Endothelial cell (in vitro differentiated cells): ENCODE measurements around the gene C20orf144. TPM values are rescaled to one million over a fixed set of nuclear protein-coding genes. Genes with fewer than 3 reads are reported as not detected.

Experiments used
- DNase-seq: peaks from one replicate; pipeline ENCODE4 v3.0.0; 2021; ENCODE audit warnings: low spot score
- H3K27ac Mint-ChIP-seq: one replicate; pipeline ENCODE4 v1.8.0; 2021; ENCODE audit warnings: mixed read lengths, inconsistent platforms; ENCODE audit not compliant: unreplicated experiment
- H3K27me3 Mint-ChIP-seq: one replicate; pipeline ENCODE4 v1.8.0; 2021; ENCODE audit warnings: mild to moderate bottlenecking, moderate library complexity, mixed read lengths, inconsistent platforms; ENCODE audit not compliant: unreplicated experiment
- H3K36me3 Mint-ChIP-seq: one replicate; pipeline ENCODE4 v1.8.0; 2021; ENCODE audit warnings: mild to moderate bottlenecking, low read depth, mixed read lengths, inconsistent platforms; ENCODE audit not compliant: unreplicated experiment
- H3K4me1 Mint-ChIP-seq: one replicate; pipeline ENCODE4 v1.8.0; 2021; ENCODE audit warnings: mild to moderate bottlenecking, mixed read lengths, inconsistent platforms; ENCODE audit not compliant: unreplicated experiment
- H3K4me3 Mint-ChIP-seq: one replicate; pipeline ENCODE4 v1.8.0; 2021; ENCODE audit warnings: mild to moderate bottlenecking, mixed read lengths, inconsistent platforms; ENCODE audit not compliant: unreplicated experiment
- H3K9me3 Mint-ChIP-seq: one replicate; pipeline ENCODE4 v1.8.0; 2021; ENCODE audit warnings: mixed read lengths, inconsistent platforms; ENCODE audit not compliant: unreplicated experiment
- total RNA-seq: library from RNA; stranded (reverse); fragmentation: NEBNext Ultra II Directional; extraction: Animal tissue kit (Norgen Biotek cat#: 25700); gene quantifications from one replicate; pipeline ENCODE4 v1.2.1, GENCODE V29; 2021; ENCODE audit not compliant: unreplicated experiment
- TF ChIP-seq, protein P1 (sequence below): fragments of 200-600 bp; sonication (generic); IDR thresholded peaks from one replicate; pipeline ENCODE4 v1.5.0; 2021; ENCODE audit warnings: antibody characterized with exemption; ENCODE audit not compliant: unreplicated experiment

Gene C20orf144
- total RNA-seq, 1 donor from 2014 or later: not detected

DNA sequence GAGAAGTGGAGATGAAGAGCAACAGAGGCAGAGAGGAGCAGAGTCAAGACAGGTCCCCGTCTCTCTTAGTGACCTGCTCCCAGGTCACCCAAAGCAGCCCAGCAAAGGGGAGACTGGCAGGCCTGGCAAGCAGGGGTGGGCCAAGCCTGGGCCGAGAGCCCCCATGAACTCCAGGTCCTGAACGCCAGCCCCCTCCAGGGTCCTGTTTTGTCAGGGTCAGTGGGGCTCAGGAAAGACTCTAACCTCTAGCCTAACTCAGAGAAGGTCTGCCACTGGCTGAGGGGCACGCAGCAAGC lies 10.9 kb downstream of the C20orf144 start:
- peaks cover 13% of the 10 kb centered on the region for H3K27me3 Mint-ChIP-seq
- no peaks in the 10 kb centered on the region for H3K9me3 Mint-ChIP-seq
- TF ChIP-seq, protein P1, sequence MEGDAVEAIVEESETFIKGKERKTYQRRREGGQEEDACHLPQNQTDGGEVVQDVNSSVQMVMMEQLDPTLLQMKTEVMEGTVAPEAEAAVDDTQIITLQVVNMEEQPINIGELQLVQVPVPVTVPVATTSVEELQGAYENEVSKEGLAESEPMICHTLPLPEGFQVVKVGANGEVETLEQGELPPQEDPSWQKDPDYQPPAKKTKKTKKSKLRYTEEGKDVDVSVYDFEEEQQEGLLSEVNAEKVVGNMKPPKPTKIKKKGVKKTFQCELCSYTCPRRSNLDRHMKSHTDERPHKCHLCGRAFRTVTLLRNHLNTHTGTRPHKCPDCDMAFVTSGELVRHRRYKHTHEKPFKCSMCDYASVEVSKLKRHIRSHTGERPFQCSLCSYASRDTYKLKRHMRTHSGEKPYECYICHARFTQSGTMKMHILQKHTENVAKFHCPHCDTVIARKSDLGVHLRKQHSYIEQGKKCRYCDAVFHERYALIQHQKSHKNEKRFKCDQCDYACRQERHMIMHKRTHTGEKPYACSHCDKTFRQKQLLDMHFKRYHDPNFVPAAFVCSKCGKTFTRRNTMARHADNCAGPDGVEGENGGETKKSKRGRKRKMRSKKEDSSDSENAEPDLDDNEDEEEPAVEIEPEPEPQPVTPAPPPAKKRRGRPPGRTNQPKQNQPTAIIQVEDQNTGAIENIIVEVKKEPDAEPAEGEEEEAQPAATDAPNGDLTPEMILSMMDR: no peak
- peaks cover 10% of the 10 kb centered on the region for H3K36me3 Mint-ChIP-seq
- peak overlapping the region; percentile 91 for H3K4me3 Mint-ChIP-seq
- H3K27ac Mint-ChIP-seq: no peak overlapping the region
- DNase-seq: no peak
- H3K4me1 Mint-ChIP-seq: peaks cover 17% of the 10 kb centered on the region

DNA sequence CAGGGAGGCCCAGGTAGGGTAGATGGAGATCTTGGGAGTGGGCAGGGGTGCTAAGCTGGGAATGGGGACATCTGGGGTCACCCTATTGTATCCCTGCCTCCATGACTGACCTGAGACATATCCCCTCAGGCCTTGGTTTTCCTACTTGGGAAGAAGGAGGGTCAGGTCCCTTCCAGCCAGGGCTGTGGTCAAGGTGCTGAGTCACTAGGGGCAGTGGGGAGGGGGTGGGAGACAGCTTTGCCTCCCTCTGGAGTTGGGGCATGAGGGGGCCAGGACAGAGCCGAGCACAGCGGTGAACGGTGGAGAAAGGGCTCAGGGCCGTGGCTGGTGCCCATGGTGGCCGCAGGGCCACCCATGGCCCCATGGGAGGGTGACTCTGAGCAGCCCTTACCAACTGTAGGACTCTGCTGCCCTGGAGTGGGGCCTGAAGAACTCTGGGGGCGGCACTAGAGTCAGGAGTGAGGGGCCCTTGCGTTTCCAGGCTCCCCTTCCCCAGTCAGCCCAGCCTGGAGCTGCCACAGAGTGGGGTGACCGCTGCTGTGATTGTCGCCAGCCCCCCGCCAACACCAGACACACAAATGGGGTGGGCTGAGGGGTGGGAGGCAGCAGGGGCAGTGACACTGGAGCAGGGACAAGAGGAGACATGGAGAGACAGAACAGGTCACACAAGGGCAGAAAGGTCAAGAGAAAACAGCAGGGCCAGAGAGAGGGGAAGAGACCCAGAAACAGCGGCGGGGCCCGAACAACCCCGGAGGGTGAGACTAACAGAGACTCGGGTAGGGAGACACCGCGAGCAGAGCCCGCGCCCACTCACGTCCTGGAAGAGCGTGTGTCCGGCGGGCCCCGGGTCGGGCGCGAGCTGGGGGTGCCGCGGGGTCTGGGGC lies 11.5 kb downstream of the C20orf144 start:
- TF ChIP-seq, protein P1: no peak
- H3K27me3 Mint-ChIP-seq: peaks cover 12% of the 10 kb centered on the region
- peak overlapping the region; percentile 91 for H3K4me3 Mint-ChIP-seq
- no peaks in the 10 kb centered on the region for H3K9me3 Mint-ChIP-seq
- peaks cover 17% of the 10 kb centered on the region for H3K4me1 Mint-ChIP-seq
- no peak for DNase-seq
- H3K27ac Mint-ChIP-seq: no peak overlapping the region
- peaks cover 7% of the 10 kb centered on the region for H3K36me3 Mint-ChIP-seq

DNA sequence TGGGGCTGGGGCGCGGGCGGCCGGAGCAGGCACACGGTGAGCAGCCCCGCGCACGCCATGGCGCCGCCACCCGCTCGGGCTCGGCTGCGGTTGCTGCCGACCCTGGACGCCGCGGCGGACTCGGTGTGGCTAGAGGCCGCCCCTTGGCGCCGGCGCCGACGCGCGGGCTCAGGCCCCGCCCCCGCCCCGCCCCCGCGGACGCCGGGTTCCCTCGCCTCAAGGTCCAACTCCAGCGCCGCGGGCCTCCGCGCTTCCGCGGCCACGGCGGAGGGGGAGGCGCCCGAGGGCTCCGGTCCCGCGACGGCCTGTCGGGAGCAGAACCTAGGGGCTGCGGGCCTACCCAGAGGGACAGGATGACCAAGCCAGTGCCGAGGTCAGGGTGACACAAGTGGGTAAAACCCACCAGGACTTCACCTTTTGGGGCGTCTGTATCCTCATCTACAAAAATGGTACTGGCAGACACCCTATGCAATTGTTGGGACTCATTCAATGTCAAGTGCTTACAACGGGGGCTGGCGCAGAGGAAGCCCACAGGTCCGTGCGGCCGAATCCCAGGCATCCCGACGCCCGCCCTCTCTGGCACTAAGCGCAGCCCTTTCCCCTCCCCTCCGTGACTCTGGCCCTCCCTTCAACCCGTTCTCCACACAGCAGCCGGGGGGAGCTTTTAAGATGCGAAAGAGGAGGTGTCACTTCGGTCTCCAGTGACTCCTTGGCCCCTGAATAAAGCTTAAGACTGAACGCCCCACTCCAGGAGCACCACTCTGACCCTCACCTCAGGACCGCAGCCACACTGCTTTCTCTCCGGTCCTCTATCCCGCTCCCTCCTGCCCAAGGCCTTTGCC lies 12.4 kb downstream of the C20orf144 start, which contains the start of gene NECAB3:
Gene NECAB3, minus strand, starts transcription at position 135 of the 842 bp plus-strand sequence. Its CDS starts 76 bp downstream, at position 59.
- H3K4me3 Mint-ChIP-seq: peak within 1 kb of the TSS; percentile 93
- H3K4me1 Mint-ChIP-seq: peaks cover 17% of the 10 kb centered on the region
- no peaks in the 10 kb centered on the region for H3K9me3 Mint-ChIP-seq
- TF ChIP-seq, protein P1: no peak
- peak; percentile 75 for DNase-seq
- peaks cover 12% of the 10 kb centered on the region for H3K27me3 Mint-ChIP-seq
- H3K36me3 Mint-ChIP-seq: peaks cover 8% of the 10 kb centered on the region
- H3K27ac Mint-ChIP-seq: peak within 1 kb of the TSS; percentile 64

DNA sequence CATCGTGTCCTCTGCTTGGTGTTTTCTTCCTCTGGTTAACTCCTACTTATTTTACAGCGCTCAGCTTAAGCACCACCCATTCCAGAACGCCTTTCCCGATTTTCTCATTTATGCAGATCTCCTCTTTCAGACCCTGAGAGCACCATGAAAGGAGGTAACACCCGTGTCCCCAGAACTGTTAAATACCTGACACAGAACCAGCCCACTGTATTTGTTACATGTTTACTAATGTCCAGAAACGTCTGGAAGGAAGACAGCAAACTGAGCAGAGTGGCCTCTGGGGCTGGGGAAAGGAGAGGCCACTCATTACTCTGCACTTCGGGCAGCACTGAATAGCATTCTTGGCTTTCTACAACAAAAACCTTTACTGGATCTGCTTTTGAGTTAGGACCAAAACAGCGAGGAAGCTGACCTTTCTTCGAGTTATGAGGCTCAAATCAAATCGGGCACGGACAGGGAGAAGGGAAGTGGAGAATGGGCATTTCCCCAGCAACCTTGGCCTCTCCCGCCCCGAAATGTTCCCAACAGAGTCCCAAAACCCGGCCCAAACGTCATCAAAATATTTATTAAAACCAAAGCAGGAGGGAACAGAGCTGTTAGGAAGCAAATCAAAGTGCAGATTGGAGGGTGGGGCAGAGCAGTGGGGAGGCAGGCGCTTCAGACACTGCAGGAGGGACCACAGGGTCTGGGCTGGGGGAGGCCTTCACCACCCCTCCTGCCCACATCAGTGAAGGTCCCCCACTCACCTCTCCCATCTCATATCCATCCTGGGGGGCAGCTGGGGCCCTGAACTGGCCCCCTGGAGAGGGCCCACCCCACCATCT lies 13.2 kb downstream of the C20orf144 start:
- peaks cover 12% of the 10 kb centered on the region for H3K27me3 Mint-ChIP-seq
- H3K4me1 Mint-ChIP-seq: peaks cover 14% of the 10 kb centered on the region
- H3K9me3 Mint-ChIP-seq: no peaks in the 10 kb centered on the region
- DNase-seq: no peak
- TF ChIP-seq, protein P1: no peak
- H3K4me3 Mint-ChIP-seq: peak overlapping the region; percentile 93
- peaks cover 8% of the 10 kb centered on the region for H3K36me3 Mint-ChIP-seq
- peak overlapping the region; percentile 64 for H3K27ac Mint-ChIP-seq
